ENCODE results near the gene PATZ1.
"Not testable (repeated sequence)": the region's sequence is repeated elsewhere in the genome, so short reads cannot be mapped to it uniquely, and the experiment has no call there.

DNA sequence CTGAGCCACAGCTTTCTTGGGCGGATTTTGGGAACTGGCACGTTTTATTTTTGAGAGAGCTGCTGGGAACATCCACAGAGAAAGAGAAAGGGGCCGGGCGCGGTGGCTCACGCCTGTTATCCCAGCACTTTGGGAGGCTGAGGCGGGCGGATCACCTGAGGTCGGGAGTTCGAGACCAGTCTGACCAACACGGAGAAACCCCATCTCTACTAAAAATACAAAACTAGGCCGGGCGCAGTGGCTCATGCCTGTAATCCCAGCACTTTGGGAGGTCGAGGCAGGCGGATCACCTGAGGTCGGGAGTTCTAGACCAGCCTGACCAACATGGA is 1.8 kb upstream of the PATZ1 start:
- TF ChIP-seq CTCF (tag by site-specific recombination; IDR thresholded peaks at IDR 0.05); ZNF248 (tag by site-specific recombination; IDR thresholded peaks at IDR 0.05); PRDM10 (tag by site-specific recombination; IDR thresholded peaks at IDR 0.05); RBAK (tag by site-specific recombination; IDR thresholded peaks at IDR 0.05); ZIC2 (tag by site-specific recombination; IDR thresholded peaks at IDR 0.05); ZNF202 (tag by site-specific recombination; IDR thresholded peaks at IDR 0.05; ENCODE audit: borderline replicate concordance); ZNF549 (tag by site-specific recombination; IDR thresholded peaks at IDR 0.05); ELK4 (IDR thresholded peaks at IDR 0.05; ENCODE audit: borderline replicate concordance, low read depth, low read length); ZFP3 (tag by site-specific recombination; IDR thresholded peaks at IDR 0.05; ENCODE audit: low read depth): not testable (repeated sequence)
